OCI-M2 (cell line): ENCODE results near the gene N4BP2L1.
"Not testable (repeated sequence)": the region's sequence is repeated elsewhere in the genome, so short reads cannot be mapped to it uniquely, and the experiment has no call there.

ENCODE experiments used
- DNase-seq: peaks from one replicate; lab custom pipeline; 2025; ENCODE audit not compliant: unreplicated experiment; lab: John Stamatoyannopoulos, UW

N4BP2L1 gene

DNA sequence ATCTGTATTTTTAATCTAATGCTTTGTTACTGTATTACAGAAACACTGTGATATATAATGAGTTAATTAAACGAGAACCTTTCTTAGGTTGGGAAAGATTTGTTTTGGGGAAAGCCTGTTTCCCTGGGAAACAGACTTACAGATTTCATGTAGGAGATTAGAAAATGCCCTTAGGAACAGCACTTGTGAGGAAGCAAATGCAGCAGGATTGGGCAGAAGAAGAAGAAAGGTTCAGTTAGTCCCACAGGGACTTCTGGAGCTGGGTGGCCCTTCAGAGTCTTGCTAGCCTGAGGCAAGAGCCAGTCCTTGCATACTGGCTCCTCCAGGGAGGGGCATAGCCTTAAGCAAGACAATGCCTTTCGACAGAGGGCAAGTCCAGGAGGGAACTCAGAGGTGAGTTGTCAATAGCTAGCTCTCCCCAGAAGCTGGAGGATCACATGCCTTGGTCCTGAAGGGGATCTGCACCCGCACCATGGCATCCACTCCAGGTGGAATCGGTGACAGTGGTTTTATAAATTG is 36.8 kb downstream of the N4BP2L1 start:
- DNase-seq, result no peak

DNA sequence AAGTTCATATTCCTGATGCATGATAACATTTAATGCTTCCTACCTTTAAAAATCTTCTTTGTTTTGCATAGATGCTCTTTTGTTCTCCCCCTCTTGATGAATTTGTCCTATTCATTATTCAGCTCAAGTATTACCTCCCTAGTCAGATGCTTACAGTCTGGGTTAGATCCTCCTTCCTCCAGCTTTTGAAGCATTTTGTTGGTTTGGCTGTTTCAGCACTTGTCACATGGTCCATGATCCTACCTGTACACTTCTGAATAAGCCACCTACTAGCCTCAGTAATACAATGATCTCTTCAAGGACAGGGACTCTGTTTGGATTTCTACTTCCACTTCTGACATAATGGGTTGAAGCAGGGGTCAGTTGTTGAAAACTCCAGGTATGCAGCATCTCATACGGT is 37.4 kb downstream of the N4BP2L1 start:
- DNase-seq, result no peak

DNA sequence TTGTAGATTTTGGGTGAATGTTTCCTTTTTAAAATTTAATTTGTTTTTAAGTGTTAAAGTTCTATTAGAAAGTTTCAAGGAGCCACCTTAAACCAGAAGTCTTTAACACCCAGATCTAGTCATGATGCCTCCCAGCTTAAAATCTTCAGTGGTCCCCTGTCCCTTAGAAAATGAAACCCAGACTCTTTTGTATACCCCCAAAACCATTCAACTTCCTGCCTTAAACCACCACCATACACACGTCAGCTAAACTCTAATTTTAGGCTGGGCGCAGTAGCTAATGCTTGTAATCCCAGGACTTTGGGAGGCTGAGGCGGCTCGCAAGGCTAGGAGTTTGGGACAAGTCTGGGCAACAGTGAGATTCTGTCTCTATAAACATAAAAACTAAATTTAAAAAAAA is 37.9 kb downstream of the N4BP2L1 start:
- DNase-seq, result no peak

DNA sequence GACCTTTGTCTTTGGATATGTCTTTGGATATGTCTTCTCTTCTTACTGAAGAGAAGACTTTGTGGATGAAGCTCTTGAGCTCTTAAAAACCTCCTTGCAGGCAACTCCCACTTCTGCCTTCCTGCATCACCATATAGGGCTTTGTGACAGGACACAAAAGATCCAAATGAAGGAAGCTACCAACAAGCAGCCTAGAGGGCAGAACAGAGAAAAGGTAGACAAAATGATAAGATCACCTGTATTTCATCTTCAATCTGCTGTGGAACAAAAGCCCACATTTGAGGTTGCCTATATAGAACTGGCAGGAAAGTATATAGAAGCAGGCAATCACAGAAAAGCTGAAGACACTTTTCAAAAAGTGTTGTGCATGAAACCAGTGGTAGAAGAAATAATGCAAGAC is 42.5 kb downstream of the N4BP2L1 start:
- DNase-seq, result no peak

DNA sequence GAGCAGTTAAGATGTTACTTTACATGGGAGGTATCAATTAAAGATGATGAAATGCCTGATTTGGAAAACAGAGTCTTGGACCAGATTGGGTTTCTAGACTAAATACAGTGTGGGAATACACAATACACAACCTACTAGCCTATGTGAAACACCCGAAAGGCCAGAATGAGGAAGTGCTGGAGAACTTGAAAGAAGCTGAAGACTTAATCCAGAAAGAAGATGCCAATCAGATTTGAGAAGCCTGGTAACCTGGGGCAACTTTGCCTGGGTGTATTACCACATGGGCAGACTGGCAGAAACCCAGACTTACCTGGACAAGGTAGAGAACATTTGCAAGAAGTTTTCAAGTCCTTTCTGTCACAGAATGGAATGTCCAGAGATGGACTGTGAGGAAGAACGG is 43.2 kb downstream of the N4BP2L1 start:
- DNase-seq, result no peak

DNA sequence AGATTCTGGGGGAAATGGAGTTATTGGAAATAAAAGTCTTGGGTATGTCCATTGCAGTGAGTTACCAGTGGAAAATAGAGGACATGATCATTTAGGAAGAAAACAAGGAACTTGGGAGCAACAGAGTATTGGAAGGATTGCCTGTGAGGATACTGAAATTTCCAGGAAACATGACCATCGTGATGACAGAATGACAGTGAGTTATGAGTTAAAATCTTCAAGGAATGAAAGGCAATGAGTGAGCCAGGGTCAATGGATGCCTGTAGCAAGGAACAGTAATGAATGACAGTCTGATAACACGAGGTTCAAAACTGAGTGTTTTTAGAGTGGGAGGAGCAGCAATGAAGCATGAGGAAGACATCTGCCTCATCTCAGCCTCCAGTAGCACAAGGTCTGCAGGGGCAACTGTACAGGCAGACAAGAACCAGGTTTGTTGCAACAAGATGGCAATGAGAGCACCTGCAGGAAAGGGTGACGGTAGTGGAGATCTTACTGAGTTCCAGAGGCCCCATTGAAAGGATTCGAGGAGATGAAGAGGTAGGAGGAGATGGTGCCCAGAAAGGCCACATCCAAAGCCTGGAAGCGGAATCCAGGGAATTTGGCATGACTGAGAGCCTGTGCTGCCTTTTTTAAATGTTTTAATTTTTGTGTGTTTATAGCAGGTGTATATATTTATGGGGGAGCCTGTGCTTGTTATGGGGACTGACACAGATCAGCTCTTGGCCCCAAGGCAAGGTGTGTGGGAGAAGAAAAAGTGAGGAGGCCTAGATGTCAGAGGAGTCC is 43.9 kb downstream of the N4BP2L1 start:
- no peak for DNase-seq

DNA sequence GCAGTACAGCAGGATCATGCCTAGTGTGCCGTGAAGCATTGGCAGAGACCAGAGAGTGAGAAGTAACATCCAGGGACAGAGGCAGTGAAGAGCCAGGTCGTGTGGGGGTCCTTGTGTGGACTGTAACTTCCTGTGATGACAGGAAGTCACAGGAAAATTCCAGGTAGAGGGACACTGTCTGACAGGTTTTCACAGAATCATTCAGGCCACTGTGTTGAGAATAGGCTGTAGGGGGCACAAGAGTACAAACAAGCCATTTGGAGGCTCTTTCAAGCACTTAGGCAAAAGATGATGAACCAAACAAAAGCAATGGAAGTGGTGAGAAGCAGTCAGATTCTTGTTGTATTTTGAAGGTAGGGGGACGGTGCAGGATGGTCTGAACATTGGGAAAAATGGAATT is 46.4 kb downstream of the N4BP2L1 start:
- DNase-seq, result no peak

DNA sequence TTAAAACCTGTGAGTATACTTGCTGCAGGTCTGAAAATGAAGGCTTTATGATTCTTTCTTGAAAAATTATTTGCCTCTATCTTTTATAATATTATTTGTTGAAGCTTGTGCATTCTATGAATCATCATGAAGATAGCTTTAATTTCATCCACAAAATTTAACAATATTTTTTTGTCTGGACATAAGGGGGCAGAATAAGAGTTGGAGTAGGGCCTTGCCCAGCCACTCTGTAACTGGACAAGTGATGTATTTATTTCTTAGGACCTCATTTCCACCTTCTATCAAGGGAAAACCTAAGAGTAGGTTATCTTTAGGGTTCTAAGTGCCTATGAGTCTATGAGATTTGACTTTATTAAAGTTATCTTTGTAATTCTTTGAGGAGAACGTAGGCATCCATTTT is 49.9 kb downstream of the N4BP2L1 start:
- DNase-seq, result no peak

DNA sequence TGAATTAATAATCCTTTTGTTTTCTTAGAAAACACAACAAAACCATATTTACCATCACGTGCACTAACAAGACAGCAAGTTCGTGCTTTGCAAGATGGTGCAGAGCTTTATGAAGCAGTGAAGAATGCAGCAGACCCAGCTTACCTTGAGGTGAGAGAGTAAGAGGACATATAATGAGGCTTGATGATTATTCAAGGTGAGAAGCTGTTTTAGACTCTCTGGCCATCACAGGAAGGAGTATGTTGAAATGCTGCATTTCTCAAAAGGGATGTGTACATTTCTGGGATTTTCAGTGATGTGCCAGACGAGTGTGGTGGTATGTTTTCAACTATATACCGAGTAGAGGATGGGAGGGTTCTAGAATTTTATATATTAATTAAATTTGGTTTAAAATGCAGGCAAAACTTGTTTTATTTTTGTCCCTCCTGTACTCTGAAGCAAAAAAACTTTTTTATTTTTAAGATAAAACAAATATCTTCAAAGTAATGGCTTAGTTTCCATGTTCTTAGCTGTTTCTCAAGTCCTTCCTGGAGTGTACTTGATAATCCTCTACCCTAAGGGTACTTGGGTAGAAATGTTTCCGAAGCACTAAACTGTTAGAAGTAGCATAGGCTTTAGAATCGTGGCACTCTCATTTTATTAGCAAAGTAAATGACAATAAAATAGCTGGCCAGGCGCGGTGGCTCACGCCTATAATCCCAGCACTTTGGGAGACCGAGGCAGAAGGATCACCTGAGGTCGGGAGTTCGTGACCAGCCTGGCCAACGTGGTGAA is 51.1 kb downstream of the N4BP2L1 start:
- DNase-seq, result no peak

DNA sequence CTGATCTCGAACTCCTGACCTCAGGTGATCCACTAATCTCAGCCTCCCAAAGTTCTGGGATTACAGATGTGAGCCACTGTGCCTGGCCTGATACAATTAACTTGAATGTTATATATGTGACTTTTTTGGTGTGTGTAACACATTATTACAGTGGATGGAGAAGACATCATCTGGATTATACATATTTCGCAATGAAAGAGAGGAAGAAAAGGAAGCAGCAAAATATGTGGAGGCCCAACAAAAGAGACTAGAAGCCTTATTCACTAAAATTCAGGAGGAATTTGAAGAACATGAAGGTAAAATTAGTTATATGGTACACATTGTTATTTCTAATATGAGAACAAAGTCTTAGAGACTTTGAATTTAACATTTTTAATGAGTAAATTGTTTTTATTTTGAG is 57.1 kb downstream of the N4BP2L1 start:
- DNase-seq, result no peak

DNA sequence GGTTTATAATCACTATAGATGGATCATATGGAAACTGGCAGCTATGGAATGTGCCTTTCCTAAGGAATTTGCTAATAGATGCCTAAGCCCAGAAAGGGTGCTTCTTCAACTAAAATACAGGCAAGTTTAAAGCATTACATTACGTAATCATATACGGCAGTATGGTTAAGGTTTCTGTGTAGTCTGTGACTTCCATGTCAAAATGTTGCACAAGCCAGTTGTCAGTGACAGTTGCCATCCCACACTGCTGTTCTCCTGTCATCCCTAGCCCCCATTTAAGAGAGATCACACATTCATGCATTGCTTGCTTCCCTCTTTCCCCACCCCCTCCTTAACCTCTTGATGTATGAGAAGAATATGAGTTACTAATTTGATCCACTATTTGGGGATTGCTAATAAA is 65.4 kb downstream of the N4BP2L1 start:
- no peak for DNase-seq

DNA sequence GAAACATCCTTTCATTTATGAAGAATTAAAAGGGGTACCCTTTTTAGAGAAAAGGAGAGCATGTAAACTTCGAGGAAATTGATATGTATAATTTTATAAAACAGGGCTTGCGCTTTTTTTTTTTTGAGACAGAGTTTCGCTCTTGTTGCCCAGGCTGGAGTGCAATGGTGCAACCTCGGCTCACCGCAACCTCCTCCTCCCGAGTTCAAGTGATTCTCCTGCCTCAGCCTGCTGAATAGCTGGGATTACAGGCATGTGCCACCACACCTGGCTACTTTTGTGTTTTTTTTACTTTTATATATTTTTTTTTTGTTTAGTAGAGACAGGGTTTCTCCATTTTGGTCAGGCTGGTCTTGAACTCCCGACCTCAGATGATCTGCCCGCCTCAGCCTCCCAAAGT is 72.0 kb downstream of the N4BP2L1 start:
- DNase-seq, result not testable (repeated sequence)

DNA sequence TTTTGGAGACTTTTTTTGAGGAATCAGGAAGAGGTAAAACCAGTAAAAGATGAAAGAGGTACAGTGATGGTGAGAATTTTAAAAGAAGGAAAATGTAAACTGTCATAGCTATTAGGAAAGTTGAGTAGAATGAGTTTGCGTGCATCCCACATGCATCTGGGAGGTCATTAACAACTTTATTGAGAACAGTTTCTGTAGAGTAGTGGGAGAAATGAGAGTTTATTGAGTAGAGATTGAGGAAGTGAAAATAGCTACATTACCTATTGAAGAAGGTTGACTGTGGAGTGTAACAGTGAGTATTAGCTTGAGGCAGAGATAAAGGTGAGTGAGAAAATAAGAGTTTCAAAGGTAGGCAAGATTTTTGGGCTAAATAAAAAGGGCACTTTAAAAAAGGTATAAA is 73.9 kb downstream of the N4BP2L1 start:
- DNase-seq, result no peak

DNA sequence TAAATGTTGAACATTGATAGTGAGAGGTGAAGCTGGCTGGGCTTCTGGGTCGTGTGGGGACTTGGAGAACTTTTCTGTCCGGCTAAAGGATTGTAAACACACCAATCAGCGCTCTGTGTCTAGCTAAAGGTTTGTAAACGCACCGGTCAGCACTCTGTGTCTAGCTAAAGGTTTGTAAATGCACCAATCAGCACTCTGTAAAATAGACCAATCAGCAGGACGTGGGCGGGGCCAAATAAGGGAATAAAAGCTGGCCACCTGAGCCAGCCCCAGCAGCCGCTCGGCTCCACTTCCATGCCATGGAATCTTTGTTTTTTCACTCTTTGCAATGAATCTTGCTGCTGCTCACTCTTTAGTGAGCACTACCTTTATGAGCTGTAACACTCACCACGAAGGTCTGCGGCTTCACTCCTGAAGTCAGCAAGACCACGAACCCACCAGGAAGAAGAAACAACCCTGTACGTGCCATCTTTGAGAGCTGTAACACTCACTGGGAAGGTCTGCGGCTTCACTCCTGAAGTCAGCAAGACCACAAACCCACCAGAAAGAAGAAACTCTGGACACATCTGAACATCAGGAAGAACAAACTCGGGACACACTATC is 77.0 kb downstream of the N4BP2L1 start:
- not testable (repeated sequence) for DNase-seq
